ENCODE data around the gene TWF2. TPM values are rescaled to one million over a fixed set of nuclear protein-coding genes. Genes with fewer than 3 reads are reported as not detected.
A peak's percentile ranks its signal among the peaks of the same experiment; 100 is the strongest.

TWF2 gene
- total RNA-seq, 1 experiment from 2014 or later: 102 TPM

DNA sequence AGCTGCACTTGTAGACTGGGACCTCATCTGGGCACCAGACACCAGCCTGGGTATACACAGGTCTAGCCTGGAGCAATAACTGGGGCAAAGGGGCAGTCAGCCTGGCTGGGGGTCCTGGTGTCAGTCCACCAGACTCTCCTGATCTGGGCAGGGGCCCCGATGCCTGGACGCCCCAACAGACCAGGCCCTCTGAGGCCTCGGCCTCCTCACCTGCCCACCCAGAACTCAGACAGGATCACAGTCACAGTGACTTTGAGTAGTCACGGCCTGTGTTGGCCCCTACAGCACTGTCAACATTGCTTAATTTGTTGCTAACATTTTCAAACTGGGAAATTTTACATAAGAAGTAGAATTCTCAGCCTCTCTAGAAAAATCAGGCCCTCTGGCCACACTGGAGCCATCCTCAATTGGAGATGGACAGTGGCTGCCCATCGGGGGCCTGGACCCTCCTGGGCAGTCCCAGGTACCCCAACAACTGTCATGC, 5.8 kb downstream of the TWF2 start:
- no peaks in the 10 kb centered on the region for H3K27me3 ChIP-seq (ENCODE audit: insufficient read depth, low read depth)
- intact Hi-C loops (cut with micrococcal nuclease; ENCODE audit: unreplicated experiment): loop anchor here (5.0 kb wide), 1 partner anchor 154 kb away; no protein-coding TSS in a partner anchor
- POLR2A ChIA-PET (ENCODE audit: unreplicated experiment): no interaction called here
- no peaks in the 10 kb centered on the region for H3K9me2 ChIP-seq (ENCODE audit: insufficient read depth)
- H3K4me2 ChIP-seq: no peak overlapping the region
- no TSS peak for BruUV-seq (replicated peaks)
- no peak overlapping the region for H3K4me3 ChIP-seq
- H3K9me3 ChIP-seq (ENCODE audit: insufficient read depth, low read depth): no peaks in the 10 kb centered on the region
- no peak overlapping the region for H3K27ac ChIP-seq
- CTCF ChIA-PET: interaction anchor here (0.6 kb wide), 1 partner anchor 88 kb away, joined by 4 read pairs; no protein-coding TSS in a partner anchor
- peaks cover 9% of the 10 kb centered on the region for H4K20me1 ChIP-seq (ENCODE audit: insufficient read depth)
- TF ChIP-seq, protein P1, sequence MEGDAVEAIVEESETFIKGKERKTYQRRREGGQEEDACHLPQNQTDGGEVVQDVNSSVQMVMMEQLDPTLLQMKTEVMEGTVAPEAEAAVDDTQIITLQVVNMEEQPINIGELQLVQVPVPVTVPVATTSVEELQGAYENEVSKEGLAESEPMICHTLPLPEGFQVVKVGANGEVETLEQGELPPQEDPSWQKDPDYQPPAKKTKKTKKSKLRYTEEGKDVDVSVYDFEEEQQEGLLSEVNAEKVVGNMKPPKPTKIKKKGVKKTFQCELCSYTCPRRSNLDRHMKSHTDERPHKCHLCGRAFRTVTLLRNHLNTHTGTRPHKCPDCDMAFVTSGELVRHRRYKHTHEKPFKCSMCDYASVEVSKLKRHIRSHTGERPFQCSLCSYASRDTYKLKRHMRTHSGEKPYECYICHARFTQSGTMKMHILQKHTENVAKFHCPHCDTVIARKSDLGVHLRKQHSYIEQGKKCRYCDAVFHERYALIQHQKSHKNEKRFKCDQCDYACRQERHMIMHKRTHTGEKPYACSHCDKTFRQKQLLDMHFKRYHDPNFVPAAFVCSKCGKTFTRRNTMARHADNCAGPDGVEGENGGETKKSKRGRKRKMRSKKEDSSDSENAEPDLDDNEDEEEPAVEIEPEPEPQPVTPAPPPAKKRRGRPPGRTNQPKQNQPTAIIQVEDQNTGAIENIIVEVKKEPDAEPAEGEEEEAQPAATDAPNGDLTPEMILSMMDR (conservative IDR thresholded peaks at IDR 0.05): no peak
- TF ChIP-seq EZH2 (IDR thresholded peaks at IDR 0.05; ENCODE audit: low read depth): no peak
- H2AFZ ChIP-seq: no peak overlapping the region
- H3F3A ChIP-seq (ENCODE audit: insufficient read depth, low read depth): peaks cover 25% of the 10 kb centered on the region
- peaks cover 27% of the 10 kb centered on the region for H3K79me2 ChIP-seq (ENCODE audit: low read depth)
- H3K4me1 ChIP-seq (replicated peaks; ENCODE audit: insufficient read depth): peaks cover 27% of the 10 kb centered on the region
- peaks cover 7% of the 10 kb centered on the region; the same call in 1 of the 2 replicates for H3K36me3 ChIP-seq (ENCODE audit: low read depth)
- DNase-seq: no peak

DNA sequence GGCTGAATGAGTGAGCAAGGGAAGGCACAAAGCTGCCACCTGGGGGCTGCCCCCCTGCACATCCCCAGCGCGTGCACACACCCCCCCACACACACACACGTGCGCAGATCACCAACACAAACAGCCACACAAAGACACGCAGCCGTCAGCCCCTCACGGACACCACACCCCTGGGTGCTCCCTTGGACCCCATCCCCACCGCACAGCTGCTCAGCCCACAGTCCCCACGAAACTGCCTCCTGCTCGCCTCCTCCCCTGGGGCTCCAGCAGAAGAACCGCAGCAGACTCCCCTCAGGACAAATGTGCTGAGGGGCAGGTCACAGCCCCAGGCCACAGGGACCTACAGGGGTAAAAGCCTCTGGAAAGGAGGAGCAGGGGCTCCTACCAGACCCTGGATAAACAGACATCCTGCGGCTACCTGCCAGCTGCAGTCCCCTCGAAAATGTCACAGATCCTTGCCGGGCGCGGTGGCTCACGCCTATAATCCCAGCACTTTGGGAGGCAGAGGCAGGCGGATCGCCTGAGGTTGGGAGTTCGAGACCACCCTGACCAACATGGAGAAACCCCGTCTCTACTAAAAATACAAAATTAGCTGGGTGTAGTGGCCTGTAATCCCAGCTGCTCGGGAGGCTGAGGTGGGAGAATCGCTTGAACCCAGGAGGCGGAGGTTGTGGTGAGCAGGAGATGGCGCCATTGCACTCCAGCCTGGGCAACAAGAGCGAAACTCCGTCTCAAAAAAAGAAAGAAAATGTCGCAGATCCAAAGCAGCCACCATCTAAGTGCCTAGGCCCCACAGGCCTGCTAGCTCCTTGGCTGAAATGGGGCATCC, 6.5 kb downstream of the TWF2 start:
- peaks cover 22% of the 10 kb centered on the region for H3K4me1 ChIP-seq (replicated peaks; ENCODE audit: insufficient read depth)
- no peak overlapping the region for H3K4me3 ChIP-seq
- no peaks in the 10 kb centered on the region for H3K9me2 ChIP-seq (ENCODE audit: insufficient read depth)
- H2AFZ ChIP-seq: no peak overlapping the region
- CTCF ChIA-PET: interaction anchor here (0.6 kb wide), 1 partner anchor 88 kb away, joined by 4 read pairs; no protein-coding TSS in a partner anchor
- peaks cover 23% of the 10 kb centered on the region for H3K79me2 ChIP-seq (ENCODE audit: low read depth)
- TF ChIP-seq, protein P1 (conservative IDR thresholded peaks at IDR 0.05): no peak
- TF ChIP-seq EZH2 (IDR thresholded peaks at IDR 0.05; ENCODE audit: low read depth): no peak
- H3K36me3 ChIP-seq (ENCODE audit: low read depth): peaks cover 7% of the 10 kb centered on the region; the same call in 1 of the 2 replicates
- no peak for DNase-seq
- no peak overlapping the region for H3K27ac ChIP-seq
- H3K4me2 ChIP-seq: no peak overlapping the region
- H3F3A ChIP-seq (ENCODE audit: insufficient read depth, low read depth): peaks cover 21% of the 10 kb centered on the region
- H3K27me3 ChIP-seq (ENCODE audit: insufficient read depth, low read depth): no peaks in the 10 kb centered on the region
- no TSS peak for BruUV-seq (replicated peaks)
- no peaks in the 10 kb centered on the region for H3K9me3 ChIP-seq (ENCODE audit: insufficient read depth, low read depth)
- intact Hi-C loops (cut with micrococcal nuclease; ENCODE audit: unreplicated experiment): loop anchor here (5.0 kb wide), 1 partner anchor 155 kb away; no protein-coding TSS in a partner anchor
- POLR2A ChIA-PET (ENCODE audit: unreplicated experiment): no interaction called here
- peaks cover 9% of the 10 kb centered on the region for H4K20me1 ChIP-seq (ENCODE audit: insufficient read depth)

DNA sequence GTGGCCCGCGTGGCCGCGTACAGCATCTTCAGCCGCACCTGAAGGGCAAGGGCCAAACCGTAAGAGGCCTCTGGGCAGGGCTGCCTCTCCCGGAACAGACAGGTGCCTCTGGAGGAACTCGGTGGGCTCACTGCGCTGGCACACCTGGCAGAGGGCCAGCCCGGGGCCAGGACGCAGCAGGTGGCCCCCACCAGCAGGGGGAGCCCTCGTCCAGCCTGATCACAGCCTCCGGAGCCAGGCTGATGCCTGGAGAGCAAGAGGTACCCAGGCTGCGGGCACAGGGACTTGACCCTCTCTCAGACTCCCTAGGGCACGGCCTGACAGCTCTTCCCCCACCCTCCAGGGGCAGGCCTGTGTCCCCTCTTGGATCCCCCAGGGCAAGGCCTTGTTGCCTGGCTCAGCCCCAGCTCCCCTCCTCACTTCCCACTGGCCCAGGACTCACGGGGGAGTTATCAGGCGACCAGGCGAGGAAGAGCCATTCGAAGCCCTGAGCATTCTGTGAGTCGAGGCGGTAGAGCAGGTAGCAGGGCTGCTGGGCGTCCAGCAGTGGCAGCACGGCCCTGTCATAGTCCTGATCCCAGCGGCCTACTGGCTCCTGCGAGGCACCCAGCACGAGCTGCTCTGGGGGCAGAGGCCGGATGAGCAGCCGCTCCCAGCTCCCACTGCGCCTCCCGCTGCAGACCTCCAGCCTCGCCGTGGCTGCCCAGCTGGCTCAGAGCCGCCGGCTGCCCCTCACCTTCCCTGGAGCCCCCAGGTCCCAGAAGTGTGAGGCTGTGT, 7.3 kb downstream of the TWF2 start:
- Histone ChIP-seq H3K79me2 (ENCODE audit: low read depth) (peaks cover 20% of the 10 kb centered on the region), H2AFZ (no peak overlapping the region), H3K27ac (no peak overlapping the region), H3K4me1 (replicated peaks; ENCODE audit: insufficient read depth) (peaks cover 14% of the 10 kb centered on the region), H3K4me3 (no peak overlapping the region), H3K27me3 (ENCODE audit: insufficient read depth, low read depth) (no peaks in the 10 kb centered on the region), H3K9me2 (ENCODE audit: insufficient read depth) (no peaks in the 10 kb centered on the region), H3K4me2 (no peak overlapping the region), H3K9me3 (ENCODE audit: insufficient read depth, low read depth) (no peaks in the 10 kb centered on the region), H4K20me1 (ENCODE audit: insufficient read depth) (peaks cover 9% of the 10 kb centered on the region), H3F3A (ENCODE audit: insufficient read depth, low read depth) (peaks cover 14% of the 10 kb centered on the region), H3K36me3 (ENCODE audit: low read depth) (peaks cover 7% of the 10 kb centered on the region; the same call in 1 of the 2 replicates)
- TF ChIP-seq EZH2 (IDR thresholded peaks at IDR 0.05; ENCODE audit: low read depth): no peak
- TF ChIP-seq, protein P1 (conservative IDR thresholded peaks at IDR 0.05): peak; percentile 86
- peak in 1 of 2 experiments; percentile 79 for DNase-seq
- BruUV-seq (replicated peaks): no TSS peak
- ChIA-PET POLR2A (ENCODE audit: unreplicated experiment) (no interaction called here), CTCF (no interaction called here)
- intact Hi-C loops (cut with micrococcal nuclease; ENCODE audit: unreplicated experiment): loop anchor here (1.0 to 5.0 kb wide), 2 partner anchors 108 to 156 kb away; no protein-coding TSS in a partner anchor
